Pancreas (tissue), 10 donors: ENCODE data around the gene PAQR4. TPM values are rescaled to one million over a fixed set of nuclear protein-coding genes. Genes with fewer than 3 reads are reported as not detected.
A peak's percentile ranks its signal among the peaks of the same experiment; 100 is the strongest.

Experiments
- ATAC-seq, 4 donors: fragments of 200-7000 bp; cut with Tn5 transposase; one replicate each; pipeline versions ENCODE4 v1.8.0 to v1.9.1; 2020; ENCODE audit warnings: mild to moderate bottlenecking in 4 of 4, moderate library complexity in 4 of 4
- DNase-seq, 6 donors: peaks; one replicate each; pipeline ENCODE4 v3.0.0-alpha.2; 2020
- FAIRE-seq: peaks from 2 replicates; lab custom pipeline; 2012; peaks lifted over from hg19 to GRCh38; lab: Jason Lieb, UNC
- H3K27ac ChIP-seq, 4 donors: fragments of 200-600 bp; sonication (generic); 1 replicate in 3 of 4; 2 replicates in 1 of 4; pipeline versions ENCODE4 v1.5.0 to v1.8.0; 2020
- H3K27me3 ChIP-seq, 4 donors: fragments of 200-600 bp; one replicate each; pipeline ENCODE4 v1.8.0; 2021
- H3K36me3 ChIP-seq, 3 donors: fragments of 200-600 bp; sonication (generic) in 1 of 3; one replicate each; pipeline versions ENCODE4 v1.5.0 to v1.8.0; 2020 to 2021
- H3K4me1 ChIP-seq, 3 donors: fragments of 200-600 bp; one replicate each; pipeline ENCODE4 v1.8.0; 2021
- H3K4me3 ChIP-seq, 4 donors: fragments of 200-600 bp; sonication (generic) in 2 of 4; one replicate each; pipeline versions ENCODE4 v1.5.0 to v1.8.0; 2020 to 2021
- H3K9me3 ChIP-seq, 4 donors: fragments of 200-600 bp; one replicate each; pipeline ENCODE4 v1.8.0; 2021
- WGBS, 2 donors: extraction: QIAGEN DNeasy Blood & Tissue Kit; methylation state at CpG; one replicate each; pipeline ENCODE4 v1.1.7; 2013; 5-methylcytosine and 5-hydroxymethylcytosine counted together
- intact Hi-C, 3 donors: fragments of 100-400 bp; cut with DNase I; formaldehyde crosslinking; loops; one replicate each; pipeline versions ENCODE4 v1.11.1 to v1.14.2; 2022
- polyA plus RNA-seq, 2 donors: library from polyadenylated mRNA; stranded (reverse); fragments of 200-250 nt; gene quantifications; one replicate each; pipeline ENCODE4 v1.2.3, GENCODE V29; 2013
- total RNA-seq, 6 donors: library from RNA; stranded (reverse); fragmentation: NEBNext Ultra II Directional in 4 of 6; extraction: Animal tissue kit (Norgen Biotek cat#: 25700) in 4 of 6; gene quantifications; one replicate each; pipeline versions ENCODE4 v1.2.1 to v1.2.4, GENCODE V29; 2021 to 2023
- TF ChIP-seq, protein P1 (sequence below), 4 donors: fragments of 200-600 bp; sonication (generic) in 3 of 4; IDR thresholded peaks; one replicate each; pipeline versions ENCODE4 v1.5.0 to v1.8.0; 2021; ENCODE audit warnings: antibody characterized with exemption in 4 of 4
- donor health status: healthy with polysubstance abuse.
- donor health status: DM: no; HTN: no; CAD: no; lungs with moderate emphysema.
- donor health status: DM: no; HTN: no; CAD: no.
- donor health status: control.
- donor health status: control.
- donor health status: Bipolar disorder and iron deficiency.
- donor health status: DM: yes; HTN: yes; CAD: no.
- donor health status: DM: no; HTN: no; CAD: no.
- donor health status: DM: no; HTN: no; CAD: no.
- donor health status: DM: yes; HTN: yes; CAD: no.

The PAQR4 gene
- total and polyA plus RNA-seq, 8 donors: 5.3 to 12.5 (median 6.6) TPM

GRCh38 chr16:2976673-2977072, 7.5 kb downstream of the PAQR4 start:
- Histone ChIP-seq H3K9me3 (no peaks in the 10 kb centered on the region), H3K4me3 (no peak overlapping the region), H3K27me3 (no peaks in the 10 kb centered on the region), H3K27ac (peak overlapping the region in 2 of 4 donors; percentile 38 to 58), H3K36me3 (no peaks in the 10 kb centered on the region), H3K4me1 (peaks cover 15 to 34% (median 20%) of the 10 kb centered on the region in 3 donors)
- FAIRE-seq (no peak), DNase-seq (peak in 2 of 6 donors; percentile 50 to 80), ATAC-seq (no peak)
- TF ChIP-seq, protein P1, sequence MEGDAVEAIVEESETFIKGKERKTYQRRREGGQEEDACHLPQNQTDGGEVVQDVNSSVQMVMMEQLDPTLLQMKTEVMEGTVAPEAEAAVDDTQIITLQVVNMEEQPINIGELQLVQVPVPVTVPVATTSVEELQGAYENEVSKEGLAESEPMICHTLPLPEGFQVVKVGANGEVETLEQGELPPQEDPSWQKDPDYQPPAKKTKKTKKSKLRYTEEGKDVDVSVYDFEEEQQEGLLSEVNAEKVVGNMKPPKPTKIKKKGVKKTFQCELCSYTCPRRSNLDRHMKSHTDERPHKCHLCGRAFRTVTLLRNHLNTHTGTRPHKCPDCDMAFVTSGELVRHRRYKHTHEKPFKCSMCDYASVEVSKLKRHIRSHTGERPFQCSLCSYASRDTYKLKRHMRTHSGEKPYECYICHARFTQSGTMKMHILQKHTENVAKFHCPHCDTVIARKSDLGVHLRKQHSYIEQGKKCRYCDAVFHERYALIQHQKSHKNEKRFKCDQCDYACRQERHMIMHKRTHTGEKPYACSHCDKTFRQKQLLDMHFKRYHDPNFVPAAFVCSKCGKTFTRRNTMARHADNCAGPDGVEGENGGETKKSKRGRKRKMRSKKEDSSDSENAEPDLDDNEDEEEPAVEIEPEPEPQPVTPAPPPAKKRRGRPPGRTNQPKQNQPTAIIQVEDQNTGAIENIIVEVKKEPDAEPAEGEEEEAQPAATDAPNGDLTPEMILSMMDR (IDR thresholded peaks at IDR 0.05): no peak
- 90 to 95% methylated on average over 15 of the region's 15 CpGs for WGBS, 2 donors
- intact Hi-C loops: no loop called here

GRCh38 chr16:2977440-2977839, 8.3 kb downstream of the PAQR4 start:
- ATAC-seq: peak; percentile 61 to 82 (median 78)
- DNase-seq: peak; percentile 82 to 96 (median 90)

GRCh38 chr16:2979669-2980226, 10.6 kb downstream of the PAQR4 start:
- intact Hi-C loops: loop anchor here in 1 of 3 donors (5.0 kb wide), 1 partner anchor 57 kb away; no protein-coding TSS in a partner anchor
- peaks cover 16 to 46% (median 22%) of the 10 kb centered on the region in 3 donors for H3K4me1 ChIP-seq
- H3K9me3 ChIP-seq: no peaks in the 10 kb centered on the region
- FAIRE-seq (no peak), DNase-seq (peak in 1 of 6 donors; percentile 85), ATAC-seq (no peak)
- H3K27ac ChIP-seq: no peak overlapping the region
- TF ChIP-seq, protein P1 (IDR thresholded peaks at IDR 0.05): no peak
- H3K36me3 ChIP-seq: no peaks in the 10 kb centered on the region
- peak overlapping the region; percentile 42 to 79 (median 71) for H3K4me3 ChIP-seq
- WGBS, 2 donors: 5 to 6% methylated on average over 37 to 43 of the region's 43 CpGs
- no peaks in the 10 kb centered on the region for H3K27me3 ChIP-seq

More at GRCh38 chr16:2977440-2977839, 8.3 kb downstream of the PAQR4 start:
- no peaks in the 10 kb centered on the region for H3K36me3 ChIP-seq
- intact Hi-C loops: no loop called here
- TF ChIP-seq, protein P1 (IDR thresholded peaks at IDR 0.05): no peak
- 16 to 18% methylated on average over 6 of the region's 6 CpGs for WGBS, 2 donors
- H3K4me3 ChIP-seq: no peak overlapping the region
- no peak for FAIRE-seq
- H3K9me3 ChIP-seq: no peaks in the 10 kb centered on the region
- H3K27ac ChIP-seq: peak overlapping the region; percentile 38 to 65 (median 48)
- no peaks in the 10 kb centered on the region for H3K27me3 ChIP-seq
- H3K4me1 ChIP-seq: peaks cover 15 to 34% (median 20%) of the 10 kb centered on the region in 3 donors

- WGBS, 2 donors: 6 to 8% methylated on average over 54 to 91 of the region's 91 CpGs
- TF ChIP-seq, protein P1 (IDR thresholded peaks at IDR 0.05): no peak
- H3K4me3 ChIP-seq: peak within 1 kb of the TSS; percentile 42 to 79 (median 71)
- no peaks in the 10 kb centered on the region for H3K9me3 ChIP-seq
- DNase-seq (peak; percentile 87 to 99 (median 94)), FAIRE-seq (no peak), ATAC-seq (peak; percentile 84 to 92 (median 90))
- H3K36me3 ChIP-seq: no peaks in the 10 kb centered on the region
- peaks cover 23 to 54% (median 30%) of the 10 kb centered on the region in 3 donors for H3K4me1 ChIP-seq
- no peaks in the 10 kb centered on the region for H3K27me3 ChIP-seq
- peak within 1 kb of the TSS; percentile 79 to 88 (median 84) for H3K27ac ChIP-seq
- intact Hi-C loops: loop anchor here in 1 of 3 donors (5.0 kb wide), 1 partner anchor 58 kb away; no protein-coding TSS in a partner anchor
These were observed 11.4 kb downstream of the PAQR4 start, which contains the start of gene PKMYT1 for GRCh38 chr16:2980227-2981176. Gene PKMYT1, minus strand, starts transcription at chr16:2980446. Its CDS starts 789 bp downstream, at chr16:2979657.
